ENCODE results near the gene PREP.

Gene PREP

GRCh38 chr6:105253787-105254186, 149.1 kb downstream of the PREP start:
- Histone ChIP-seq H2AK5ac (ENCODE audit: low read length, severe bottlenecking) (no peak overlapping the region), H4K91ac (ENCODE audit: low read length) (no peak overlapping the region), H3K36me3 (ENCODE audit: control insufficient read depth in 1 of 2, insufficient read depth in 2 of 2, low read depth in 1 of 2, low read length in 2 of 2) (no peaks in the 10 kb centered on the region), H2BK15ac (ENCODE audit: low read depth, poor library complexity, severe bottlenecking) (no peak overlapping the region), H3K14ac (ENCODE audit: low read length in 2 of 2) (no peak overlapping the region), H3K27ac (ENCODE audit: low read length, poor library complexity, severe bottlenecking) (no peak overlapping the region), H2BK120ac (ENCODE audit: low read depth, low read length) (no peak overlapping the region), H3K27me3 (ENCODE audit: control insufficient read depth in 1 of 2, insufficient read depth in 1 of 2, low read length in 2 of 2) (peaks cover 0 to 7% of the 10 kb centered on the region in 2 experiments), H2BK12ac (ENCODE audit: low read length in 2 of 2) (no peak overlapping the region), H3K18ac (ENCODE audit: low read depth in 1 of 2, low read length in 2 of 2) (no peak overlapping the region), H3K23ac (ENCODE audit: low read length in 2 of 2) (no peak overlapping the region), H3K9me3 (ENCODE audit: control insufficient read depth, low read length) (no peaks in the 10 kb centered on the region), H3K4ac (ENCODE audit: low read depth in 1 of 2, low read length in 2 of 2) (no peak overlapping the region), H3K4me2 (ENCODE audit: low read length, poor library complexity, severe bottlenecking) (no peak overlapping the region), H2AFZ (ENCODE audit: low read depth, low read length) (no peak overlapping the region), H3K4me1 (ENCODE audit: control insufficient read depth, insufficient read depth, low read depth, low read length) (no peaks in the 10 kb centered on the region), H3K4me3 (ENCODE audit: insufficient read depth in 1 of 2, low read depth in 1 of 2, low read length in 2 of 2) (no peak overlapping the region), H3K9ac (ENCODE audit: low read length) (no peak overlapping the region), H3K79me1 (replicated peaks; ENCODE audit: low read length, poor library complexity, severe bottlenecking) (no peaks in the 10 kb centered on the region), H4K8ac (ENCODE audit: low read length) (no peak overlapping the region), H2BK5ac (ENCODE audit: low read depth, low read length, poor library complexity, severe bottlenecking) (no peak overlapping the region)
- 93% methylated on average over 5 of the region's 6 CpGs for WGBS
- no peak for DNase-seq

- H3K23ac ChIP-seq (ENCODE audit: low read length in 2 of 2) = no peak overlapping the region
- H3K9me3 ChIP-seq (ENCODE audit: control insufficient read depth, low read length) = no peaks in the 10 kb centered on the region
- H2BK120ac ChIP-seq (ENCODE audit: low read depth, low read length) = no peak overlapping the region
- H3K14ac ChIP-seq (ENCODE audit: low read length in 2 of 2) = no peak overlapping the region
- no peak overlapping the region for H3K4me2 ChIP-seq (ENCODE audit: low read length, poor library complexity, severe bottlenecking)
- H3K36me3 ChIP-seq (ENCODE audit: control insufficient read depth in 1 of 2, insufficient read depth in 2 of 2, low read depth in 1 of 2, low read length in 2 of 2) = no peaks in the 10 kb centered on the region
- H4K91ac ChIP-seq (ENCODE audit: low read length) = no peak overlapping the region
- no peak overlapping the region for H2BK15ac ChIP-seq (ENCODE audit: low read depth, poor library complexity, severe bottlenecking)
- no peak overlapping the region for H2AK5ac ChIP-seq (ENCODE audit: low read length, severe bottlenecking)
- H3K9ac ChIP-seq (ENCODE audit: low read length) = no peak overlapping the region
- H4K8ac ChIP-seq (ENCODE audit: low read length) = no peak overlapping the region
- no peak overlapping the region for H2BK5ac ChIP-seq (ENCODE audit: low read depth, low read length, poor library complexity, severe bottlenecking)
- no peak overlapping the region for H3K4me3 ChIP-seq (ENCODE audit: insufficient read depth in 1 of 2, low read depth in 1 of 2, low read length in 2 of 2)
- H3K27ac ChIP-seq (ENCODE audit: low read length, poor library complexity, severe bottlenecking) = no peak overlapping the region
- peaks cover 0 to 5% of the 10 kb centered on the region in 2 experiments for H3K27me3 ChIP-seq (ENCODE audit: control insufficient read depth in 1 of 2, insufficient read depth in 1 of 2, low read length in 2 of 2)
- H2AFZ ChIP-seq (ENCODE audit: low read depth, low read length) = no peak overlapping the region
- no peak overlapping the region for H3K18ac ChIP-seq (ENCODE audit: low read depth in 1 of 2, low read length in 2 of 2)
- DNase-seq = peak; percentile 63
- H3K4ac ChIP-seq (ENCODE audit: low read depth in 1 of 2, low read length in 2 of 2) = no peak overlapping the region
- no peaks in the 10 kb centered on the region for H3K79me1 ChIP-seq (replicated peaks; ENCODE audit: low read length, poor library complexity, severe bottlenecking)
- 94% methylated on average over 2 of the region's 2 CpGs for WGBS
- H3K4me1 ChIP-seq (ENCODE audit: control insufficient read depth, insufficient read depth, low read depth, low read length) = no peaks in the 10 kb centered on the region
- H2BK12ac ChIP-seq (ENCODE audit: low read length in 2 of 2) = no peak overlapping the region
Measured at GRCh38 chr6:105251689-105252088, 151.2 kb downstream of the PREP start.

GRCh38 chr6:105250533-105250932, 152.3 kb downstream of the PREP start:
- Histone ChIP-seq H3K79me1 (replicated peaks; ENCODE audit: low read length, poor library complexity, severe bottlenecking) (no peaks in the 10 kb centered on the region), H3K9ac (ENCODE audit: low read length) (no peak overlapping the region), H2AFZ (ENCODE audit: low read depth, low read length) (no peak overlapping the region), H3K9me3 (ENCODE audit: control insufficient read depth, low read length) (no peaks in the 10 kb centered on the region), H3K4me2 (ENCODE audit: low read length, poor library complexity, severe bottlenecking) (no peak overlapping the region), H3K4ac (ENCODE audit: low read depth in 1 of 2, low read length in 2 of 2) (no peak overlapping the region), H3K18ac (ENCODE audit: low read depth in 1 of 2, low read length in 2 of 2) (no peak overlapping the region), H3K27me3 (ENCODE audit: control insufficient read depth in 1 of 2, insufficient read depth in 1 of 2, low read length in 2 of 2) (peaks cover 0 to 5% of the 10 kb centered on the region in 2 experiments), H3K23ac (ENCODE audit: low read length in 2 of 2) (no peak overlapping the region), H2AK5ac (ENCODE audit: low read length, severe bottlenecking) (no peak overlapping the region), H3K4me1 (ENCODE audit: control insufficient read depth, insufficient read depth, low read depth, low read length) (no peaks in the 10 kb centered on the region), H4K91ac (ENCODE audit: low read length) (no peak overlapping the region), H4K8ac (ENCODE audit: low read length) (no peak overlapping the region), H2BK15ac (ENCODE audit: low read depth, poor library complexity, severe bottlenecking) (no peak overlapping the region), H3K27ac (ENCODE audit: low read length, poor library complexity, severe bottlenecking) (no peak overlapping the region), H3K36me3 (ENCODE audit: control insufficient read depth in 1 of 2, insufficient read depth in 2 of 2, low read depth in 1 of 2, low read length in 2 of 2) (no peaks in the 10 kb centered on the region), H2BK5ac (ENCODE audit: low read depth, low read length, poor library complexity, severe bottlenecking) (no peak overlapping the region), H2BK12ac (ENCODE audit: low read length in 2 of 2) (no peak overlapping the region), H3K14ac (ENCODE audit: low read length in 2 of 2) (no peak overlapping the region), H2BK120ac (ENCODE audit: low read depth, low read length) (no peak overlapping the region), H3K4me3 (ENCODE audit: insufficient read depth in 1 of 2, low read depth in 1 of 2, low read length in 2 of 2) (no peak overlapping the region)
- peak; percentile 69 for DNase-seq
- WGBS = 44% methylated on average over 1 of the region's 2 CpGs

GRCh38 chr6:105243487-105243886, 159.4 kb downstream of the PREP start:
- Histone ChIP-seq H2BK5ac (ENCODE audit: low read depth, low read length, poor library complexity, severe bottlenecking) (no peak overlapping the region), H2AFZ (ENCODE audit: low read depth, low read length) (no peak overlapping the region), H3K4me1 (ENCODE audit: control insufficient read depth, insufficient read depth, low read depth, low read length) (no peaks in the 10 kb centered on the region), H3K14ac (ENCODE audit: low read length in 2 of 2) (no peak overlapping the region), H3K4ac (ENCODE audit: low read depth in 1 of 2, low read length in 2 of 2) (no peak overlapping the region), H3K27ac (ENCODE audit: low read length, poor library complexity, severe bottlenecking) (no peak overlapping the region), H4K8ac (ENCODE audit: low read length) (no peak overlapping the region), H2BK15ac (ENCODE audit: low read depth, poor library complexity, severe bottlenecking) (no peak overlapping the region), H2BK12ac (ENCODE audit: low read length in 2 of 2) (no peak overlapping the region), H3K4me2 (ENCODE audit: low read length, poor library complexity, severe bottlenecking) (no peak overlapping the region), H3K9me3 (ENCODE audit: control insufficient read depth, low read length) (no peaks in the 10 kb centered on the region), H3K23ac (ENCODE audit: low read length in 2 of 2) (no peak overlapping the region), H2AK5ac (ENCODE audit: low read length, severe bottlenecking) (no peak overlapping the region), H3K9ac (ENCODE audit: low read length) (no peak overlapping the region), H3K79me1 (replicated peaks; ENCODE audit: low read length, poor library complexity, severe bottlenecking) (no peaks in the 10 kb centered on the region), H2BK120ac (ENCODE audit: low read depth, low read length) (no peak overlapping the region), H3K27me3 (ENCODE audit: control insufficient read depth in 1 of 2, insufficient read depth in 1 of 2, low read length in 2 of 2) (peaks cover 0 to 23% of the 10 kb centered on the region in 2 experiments), H3K4me3 (ENCODE audit: insufficient read depth in 1 of 2, low read depth in 1 of 2, low read length in 2 of 2) (no peak overlapping the region), H3K36me3 (ENCODE audit: control insufficient read depth in 1 of 2, insufficient read depth in 2 of 2, low read depth in 1 of 2, low read length in 2 of 2) (no peaks in the 10 kb centered on the region), H3K18ac (ENCODE audit: low read depth in 1 of 2, low read length in 2 of 2) (peak overlapping the region in 1 of 2 experiments; percentile 54), H4K91ac (ENCODE audit: low read length) (no peak overlapping the region)
- DNase-seq = peak; percentile 80
- 13% methylated on average over 2 of the region's 2 CpGs for WGBS
